Measurements from ENCODE around the gene ADGRL3.

- TF ChIP-seq CTCF (IDR thresholded peaks at IDR 0.05): no peak
- TF ChIP-seq POLR2A (IDR thresholded peaks at IDR 0.05): no peak
These were observed 39.1 kb downstream of the ADGRL3 start for GRCh38 chr4:61239250-61239649.

Data from suprapubic skin (tissue), 3 donors.